PC-9 (cell line): ENCODE measurements around the gene GRIP2.

Source experiments
- EZH2 ChIP-seq: fragments of 200-600 bp; sonication (generic); IDR thresholded peaks from 2 replicates; pipeline ENCODE4 v1.8.0; 2017; ENCODE audit warnings: antibody characterized with exemption, low read depth
- TF ChIP-seq, protein P1 (sequence below): fragments of 200-600 bp; sonication (generic); conservative IDR thresholded peaks from 2 replicates; pipeline ENCODE4 v1.6.1; 2017; ENCODE audit warnings: mixed run types, antibody characterized with exemption, mild to moderate bottlenecking, moderate library complexity

DNA sequence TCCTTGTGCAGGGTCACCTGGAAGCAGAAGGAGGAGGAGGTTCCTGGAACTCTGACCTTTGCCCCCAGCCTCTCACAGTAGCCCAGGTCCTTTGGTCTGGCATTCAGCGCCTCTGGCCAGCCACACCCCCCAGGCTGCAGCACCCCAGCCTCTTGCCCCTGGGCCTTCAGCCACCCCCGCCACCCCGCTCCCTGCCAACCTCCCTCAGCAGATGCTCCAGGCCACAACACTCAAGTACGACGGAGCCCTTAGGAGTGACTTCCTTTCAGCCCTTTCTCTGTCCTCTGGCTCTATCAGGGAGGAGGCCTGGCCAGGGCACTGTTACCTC is 45.2 kb downstream of the GRIP2 start:
- TF ChIP-seq, protein P1, sequence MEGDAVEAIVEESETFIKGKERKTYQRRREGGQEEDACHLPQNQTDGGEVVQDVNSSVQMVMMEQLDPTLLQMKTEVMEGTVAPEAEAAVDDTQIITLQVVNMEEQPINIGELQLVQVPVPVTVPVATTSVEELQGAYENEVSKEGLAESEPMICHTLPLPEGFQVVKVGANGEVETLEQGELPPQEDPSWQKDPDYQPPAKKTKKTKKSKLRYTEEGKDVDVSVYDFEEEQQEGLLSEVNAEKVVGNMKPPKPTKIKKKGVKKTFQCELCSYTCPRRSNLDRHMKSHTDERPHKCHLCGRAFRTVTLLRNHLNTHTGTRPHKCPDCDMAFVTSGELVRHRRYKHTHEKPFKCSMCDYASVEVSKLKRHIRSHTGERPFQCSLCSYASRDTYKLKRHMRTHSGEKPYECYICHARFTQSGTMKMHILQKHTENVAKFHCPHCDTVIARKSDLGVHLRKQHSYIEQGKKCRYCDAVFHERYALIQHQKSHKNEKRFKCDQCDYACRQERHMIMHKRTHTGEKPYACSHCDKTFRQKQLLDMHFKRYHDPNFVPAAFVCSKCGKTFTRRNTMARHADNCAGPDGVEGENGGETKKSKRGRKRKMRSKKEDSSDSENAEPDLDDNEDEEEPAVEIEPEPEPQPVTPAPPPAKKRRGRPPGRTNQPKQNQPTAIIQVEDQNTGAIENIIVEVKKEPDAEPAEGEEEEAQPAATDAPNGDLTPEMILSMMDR = no peak
- no peak for TF ChIP-seq EZH2
